ENCODE data around the gene SLC2A13.
"Not testable (repeated sequence)": the region's sequence is repeated elsewhere in the genome, so short reads cannot be mapped to it uniquely, and the experiment has no call there.

SLC2A13 gene

DNA sequence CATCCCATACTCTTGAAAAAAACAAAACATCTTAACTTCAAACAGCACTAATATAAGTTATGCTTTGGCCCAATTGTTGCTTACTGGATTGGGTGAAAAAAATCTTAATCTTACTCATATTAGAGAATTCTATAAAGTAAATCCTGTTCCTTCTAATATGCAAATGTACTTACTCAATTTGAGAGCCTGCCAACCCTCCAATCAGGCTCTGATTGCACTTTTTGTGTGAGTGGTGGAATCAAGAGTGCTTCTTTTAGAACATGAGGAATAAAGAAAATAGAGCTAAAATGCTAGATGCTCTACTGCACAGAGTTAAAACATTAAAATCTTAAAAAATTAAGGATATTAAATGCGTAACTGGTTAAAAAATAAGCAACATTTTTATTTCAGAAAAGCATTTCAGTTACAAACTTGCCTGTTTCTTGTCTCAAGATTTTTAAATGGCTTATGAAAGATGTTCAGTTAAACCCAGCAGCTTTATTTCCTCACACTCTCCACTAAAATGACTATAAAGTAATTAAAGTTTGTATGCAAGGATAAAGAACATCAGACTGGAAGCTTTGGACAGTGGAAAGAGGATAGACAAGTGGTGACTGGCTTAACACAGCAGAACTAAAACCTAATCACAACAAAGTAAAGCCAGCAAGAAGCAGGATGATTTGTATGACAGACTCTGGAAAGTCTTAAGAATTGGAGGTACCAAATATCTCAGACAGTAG lies 177.5 kb downstream of the SLC2A13 start:
- DNase-seq (ENCODE audit: low read depth in 2 of 2) = no peak

DNA sequence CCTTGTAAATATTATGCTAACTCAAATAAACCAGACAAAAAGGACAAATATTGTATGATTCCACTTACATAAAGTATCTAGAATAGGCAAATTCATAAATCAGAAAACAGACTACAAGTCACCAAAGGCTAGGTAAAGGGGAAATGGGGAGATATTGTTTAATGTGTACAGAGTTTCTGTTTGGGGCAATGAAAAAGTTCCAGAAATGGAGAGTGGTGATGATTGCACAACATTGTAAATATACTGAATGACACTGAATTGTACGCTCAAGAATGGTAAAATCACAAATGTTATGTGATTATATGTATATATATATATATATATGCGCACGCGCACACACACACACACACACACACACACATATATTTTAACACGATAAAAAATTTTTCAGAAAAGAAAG lies 182.5 kb downstream of the SLC2A13 start:
- DNase-seq (ENCODE audit: low read depth in 2 of 2) = no peak

DNA sequence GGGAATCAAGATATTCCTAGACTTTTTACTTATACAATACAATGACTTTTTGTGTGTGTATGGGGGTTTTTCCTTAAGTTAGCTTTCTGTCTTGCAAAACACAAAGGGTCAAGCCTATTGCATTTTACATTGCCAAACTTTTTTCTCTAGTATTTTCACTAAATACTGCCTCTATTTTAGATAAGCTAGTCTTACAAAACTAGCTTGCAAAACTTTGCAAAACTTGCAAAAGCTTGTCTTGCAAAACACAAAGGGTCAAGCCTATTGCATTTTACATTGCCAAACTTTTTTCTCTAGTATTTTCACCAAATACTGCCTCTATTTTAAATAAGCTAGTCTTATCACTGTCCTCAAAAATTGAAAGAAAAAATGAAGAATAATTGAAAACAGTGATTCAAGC lies 183.3 kb downstream of the SLC2A13 start:
- DNase-seq (ENCODE audit: low read depth in 2 of 2) = not testable (repeated sequence)

DNA sequence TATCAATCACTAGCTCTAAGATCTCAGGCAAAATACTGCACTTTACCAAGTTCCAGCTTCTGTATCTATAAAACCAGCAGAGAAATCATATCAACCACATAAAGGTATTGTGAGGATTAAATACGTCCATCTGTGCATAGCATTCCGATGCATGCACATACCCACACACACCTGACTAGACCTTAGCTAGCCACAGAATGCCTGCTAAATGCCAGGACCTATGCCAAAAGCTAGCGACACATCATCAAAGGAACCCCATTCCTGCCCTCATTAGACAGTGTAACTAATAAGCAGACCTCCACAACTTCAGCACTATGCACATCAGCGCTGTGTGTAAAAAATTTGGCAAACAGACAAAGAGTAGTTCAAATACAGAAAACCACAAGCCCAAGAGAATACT lies 185.2 kb downstream of the SLC2A13 start:
- DNase-seq (ENCODE audit: low read depth in 2 of 2) = no peak

DNA sequence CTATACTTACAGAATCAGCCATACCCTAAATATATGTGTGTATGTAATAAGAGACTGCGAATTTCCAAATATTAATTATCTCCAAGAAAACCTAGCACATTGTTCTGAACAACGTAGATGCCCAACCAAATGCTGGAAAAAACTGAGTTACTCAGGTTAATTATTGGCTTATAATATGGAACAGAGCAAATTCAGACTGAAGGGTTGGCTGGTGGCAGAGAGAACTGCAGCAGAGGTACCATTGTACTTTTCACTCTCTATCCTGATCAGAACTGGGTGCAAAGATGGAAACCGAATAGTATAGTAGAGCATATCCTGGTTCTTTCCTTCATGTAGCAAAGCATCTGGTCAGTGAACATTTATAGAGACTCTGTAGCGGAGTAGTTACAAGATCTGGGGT lies 185.7 kb downstream of the SLC2A13 start:
- DNase-seq (ENCODE audit: low read depth in 2 of 2) = no peak

DNA sequence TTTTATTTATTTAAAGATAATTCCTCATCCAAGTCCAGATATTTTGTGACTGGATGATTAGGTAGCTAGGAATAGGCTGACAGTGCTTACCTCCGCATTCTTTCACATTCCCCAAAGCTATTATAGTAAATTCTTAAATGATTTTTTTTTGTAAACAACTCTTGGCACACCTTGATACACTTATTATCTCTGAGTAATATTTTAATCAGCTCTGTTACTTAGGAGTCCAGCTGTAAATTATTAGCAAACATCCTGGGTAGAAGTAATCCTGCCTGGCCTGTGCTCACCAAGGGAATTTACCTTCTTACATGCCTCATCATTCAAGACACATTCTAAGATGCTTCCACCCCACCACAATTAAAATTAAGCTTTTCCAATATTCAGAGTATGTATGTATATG lies 186.1 kb downstream of the SLC2A13 start:
- DNase-seq (ENCODE audit: low read depth in 2 of 2) = no peak

DNA sequence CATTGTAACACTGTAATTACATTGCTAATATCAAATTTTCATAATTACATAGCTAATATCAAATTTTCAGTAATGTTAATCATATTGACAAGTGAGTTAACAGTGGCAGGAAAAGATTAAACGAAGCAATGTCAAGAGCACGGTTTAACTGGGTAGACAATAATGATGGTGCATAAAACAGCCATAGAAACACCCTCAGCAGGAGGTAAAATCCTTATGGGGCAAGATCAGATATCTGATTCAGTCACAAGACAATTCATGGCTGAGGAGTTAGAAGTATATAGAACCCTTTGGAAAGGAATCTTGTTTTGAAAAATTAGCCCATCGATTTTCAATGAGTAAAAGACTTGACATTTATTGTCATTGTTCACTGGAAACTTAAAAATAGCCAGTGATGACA lies 190.6 kb downstream of the SLC2A13 start:
- no peak for DNase-seq (ENCODE audit: low read depth in 2 of 2)

DNA sequence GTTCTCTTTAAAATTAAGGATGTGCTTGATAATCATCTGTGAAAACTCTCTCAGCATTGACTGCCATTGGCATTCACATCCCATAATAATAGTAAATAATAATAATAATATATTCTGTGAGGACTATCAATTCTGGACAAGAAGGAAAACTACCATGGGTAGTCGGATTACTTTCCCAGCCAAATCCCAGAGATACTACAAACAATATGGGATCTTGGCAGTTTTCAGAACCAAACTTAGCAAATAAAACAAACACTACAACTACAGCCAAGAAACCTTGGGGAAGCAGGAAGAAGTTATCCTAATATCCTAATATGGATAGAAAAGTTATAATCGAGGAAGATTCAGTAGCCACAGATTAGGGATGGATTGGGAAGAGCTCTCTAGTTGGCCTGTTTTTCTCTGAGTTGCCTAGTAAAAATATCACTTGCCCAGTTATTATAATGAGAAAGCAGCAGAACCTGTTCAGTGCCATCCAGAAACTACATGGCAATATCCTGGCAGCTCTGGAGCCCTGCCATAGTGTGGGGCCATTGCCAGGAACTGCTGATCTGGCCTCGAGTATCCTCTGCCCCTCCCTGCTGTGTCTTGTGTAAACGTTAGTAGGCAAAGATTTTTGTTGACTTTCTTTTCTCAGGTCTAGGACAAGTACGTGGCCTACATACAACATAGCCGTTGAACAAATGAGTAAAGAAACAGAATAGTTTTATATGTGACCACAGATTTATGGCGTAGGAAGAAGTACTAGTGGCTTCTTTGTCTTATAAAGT lies 193.5 kb downstream of the SLC2A13 start:
- no peak for DNase-seq (ENCODE audit: low read depth in 2 of 2)

DNA sequence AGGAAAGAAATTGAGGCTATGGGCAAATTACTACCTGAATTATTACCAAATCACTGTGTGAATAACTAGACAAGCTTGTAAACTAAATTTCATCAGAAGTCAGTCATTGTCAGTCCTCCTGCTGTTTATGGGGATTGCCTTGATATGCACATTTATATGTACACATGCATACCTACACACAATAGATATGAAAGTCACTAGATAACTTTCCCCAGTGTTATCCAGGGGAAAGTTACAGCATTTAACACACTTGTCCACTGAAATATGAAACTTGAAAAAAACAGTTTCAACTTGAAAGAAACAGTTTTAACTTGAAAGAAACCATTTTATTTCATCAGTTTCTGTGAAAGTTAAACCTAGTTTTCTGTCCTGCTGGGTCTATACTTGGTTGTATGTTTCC lies 199.6 kb downstream of the SLC2A13 start:
- DNase-seq (ENCODE audit: low read depth in 2 of 2) = no peak

DNA sequence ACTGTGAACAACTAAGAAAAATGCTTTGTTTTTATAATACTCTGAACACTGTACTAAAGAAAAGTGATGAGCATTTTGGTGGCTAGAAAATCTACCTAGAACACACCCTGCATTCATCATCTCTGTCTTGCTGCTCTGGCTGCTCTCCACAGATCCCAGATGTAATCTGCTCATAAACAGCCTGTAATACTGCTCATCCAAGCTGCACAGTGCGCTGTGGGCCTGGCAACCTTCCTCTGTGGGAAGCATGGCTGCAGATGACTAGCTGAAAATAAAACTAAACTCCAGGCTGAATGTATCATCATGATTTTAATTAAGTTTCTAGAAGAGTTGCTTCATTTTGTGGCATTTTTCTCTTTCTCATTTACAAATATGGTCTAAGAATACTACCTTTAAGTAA lies 200.7 kb downstream of the SLC2A13 start:
- no peak for DNase-seq (ENCODE audit: low read depth in 2 of 2)

DNA sequence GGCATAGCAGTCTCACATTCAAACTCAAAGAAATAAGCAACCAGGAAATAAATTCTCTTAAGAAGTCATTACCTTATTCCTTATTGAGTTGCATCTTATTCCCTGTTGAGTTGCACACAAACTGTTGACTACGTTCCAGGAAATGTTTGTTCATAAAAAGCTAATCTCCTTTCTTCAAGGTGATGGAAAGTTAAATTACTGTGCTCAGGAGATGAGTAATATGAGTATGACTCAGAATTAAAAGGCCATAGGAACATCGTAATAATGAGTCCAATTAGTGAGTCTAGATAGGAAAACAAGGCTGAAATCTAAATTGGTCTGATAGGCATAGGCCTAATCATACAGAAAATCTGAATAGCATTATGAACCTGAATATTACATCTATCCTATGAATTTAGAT lies 203.1 kb downstream of the SLC2A13 start:
- no peak for DNase-seq (ENCODE audit: low read depth in 2 of 2)

DNA sequence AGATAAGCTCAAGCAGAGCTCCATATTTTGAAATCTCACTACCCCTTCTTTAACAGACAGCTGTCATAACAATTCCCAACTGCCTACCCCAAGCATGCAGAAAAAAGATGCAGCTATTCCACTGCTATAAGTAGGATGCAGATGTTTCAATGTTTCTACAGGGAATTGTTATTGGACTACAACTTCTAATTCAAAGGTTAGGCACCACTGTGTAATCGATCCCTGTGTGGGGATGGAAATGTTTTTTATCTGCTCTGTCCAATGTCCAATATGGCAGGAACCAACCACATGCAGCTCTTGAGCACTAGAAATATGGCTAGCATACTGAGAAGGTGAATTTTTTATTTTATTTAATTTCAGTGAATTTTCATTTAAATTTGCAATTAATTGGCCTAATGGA lies 208.6 kb downstream of the SLC2A13 start:
- DNase-seq (ENCODE audit: low read depth in 2 of 2) = no peak

DNA sequence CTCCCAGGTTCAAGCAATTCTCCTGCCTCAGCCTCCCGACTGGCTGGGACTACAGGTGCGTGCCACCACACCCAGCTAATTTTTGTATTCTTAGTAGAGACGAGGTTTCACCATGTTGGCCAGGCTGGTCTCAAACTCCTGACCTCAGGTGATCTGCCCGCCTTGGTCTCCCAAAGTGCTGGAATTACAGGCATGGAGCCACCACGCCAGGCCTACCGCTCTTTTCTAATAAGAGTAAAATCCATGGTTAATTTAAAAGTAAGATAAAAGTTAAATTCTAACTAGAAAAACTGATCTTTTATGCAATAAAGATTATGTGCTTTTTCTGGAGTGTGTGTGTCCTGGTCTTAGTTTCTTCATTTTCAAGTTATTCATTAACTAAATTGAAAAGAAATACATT lies 212.5 kb downstream of the SLC2A13 start:
- not testable (repeated sequence) for DNase-seq (ENCODE audit: low read depth in 2 of 2)

DNA sequence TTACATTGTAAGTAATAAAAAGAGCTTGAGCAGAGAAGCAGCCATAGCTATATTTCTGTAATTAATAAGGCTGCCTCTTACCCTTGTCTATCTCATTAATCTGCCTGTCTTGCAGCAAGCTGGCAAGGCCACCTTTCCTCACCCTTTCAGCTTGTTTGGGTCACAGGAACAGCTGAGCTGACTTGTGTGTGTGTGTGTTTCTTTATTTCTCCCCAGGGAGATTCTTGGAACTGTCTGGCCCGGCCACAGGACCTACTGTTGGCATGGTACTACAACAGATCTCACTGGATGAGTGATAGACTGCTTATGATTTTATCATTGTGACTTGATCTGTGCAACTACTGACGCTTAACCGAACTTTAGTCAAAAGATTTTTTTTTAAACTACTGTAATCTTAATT lies 213.7 kb downstream of the SLC2A13 start:
- DNase-seq (ENCODE audit: low read depth in 2 of 2) = no peak

DNA sequence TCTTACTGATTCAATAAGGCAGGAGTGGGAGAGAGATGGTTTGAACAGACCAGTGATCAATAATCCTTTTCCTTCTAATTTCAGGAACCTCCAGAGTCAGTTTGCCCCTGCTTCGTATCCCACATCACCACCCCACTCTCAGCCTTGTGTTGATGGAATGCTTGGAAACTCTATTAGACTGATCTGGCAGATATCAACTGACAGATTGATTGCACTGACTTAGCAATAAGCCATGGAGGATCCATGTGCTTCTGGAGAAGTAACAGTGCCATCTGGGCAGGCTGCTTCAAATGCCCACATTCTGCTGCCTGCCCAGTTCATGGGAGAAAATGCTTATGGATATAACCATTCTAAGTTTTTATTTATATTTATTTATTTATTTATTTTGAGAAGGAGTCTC lies 218.0 kb downstream of the SLC2A13 start:
- no peak for DNase-seq (ENCODE audit: low read depth in 2 of 2)

DNA sequence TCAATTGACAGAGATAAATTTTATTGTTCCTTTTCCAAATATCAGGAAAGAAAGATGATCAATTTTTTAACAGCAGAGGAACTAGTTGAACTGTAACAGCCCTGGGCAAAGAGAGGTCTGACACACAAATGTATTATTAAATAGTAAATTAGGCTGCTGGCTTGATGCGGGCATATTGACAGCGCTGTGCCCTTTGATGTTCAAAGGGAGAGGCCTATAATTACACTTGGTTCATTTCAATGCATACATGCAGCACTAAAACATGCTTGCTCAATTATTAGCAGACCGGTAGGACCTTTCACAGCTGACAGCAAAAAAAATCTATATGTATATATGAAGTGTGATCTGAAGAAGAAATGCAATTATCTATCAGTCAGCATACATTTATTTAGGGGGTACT lies 219.8 kb downstream of the SLC2A13 start:
- DNase-seq (ENCODE audit: low read depth in 2 of 2) = no peak

DNA sequence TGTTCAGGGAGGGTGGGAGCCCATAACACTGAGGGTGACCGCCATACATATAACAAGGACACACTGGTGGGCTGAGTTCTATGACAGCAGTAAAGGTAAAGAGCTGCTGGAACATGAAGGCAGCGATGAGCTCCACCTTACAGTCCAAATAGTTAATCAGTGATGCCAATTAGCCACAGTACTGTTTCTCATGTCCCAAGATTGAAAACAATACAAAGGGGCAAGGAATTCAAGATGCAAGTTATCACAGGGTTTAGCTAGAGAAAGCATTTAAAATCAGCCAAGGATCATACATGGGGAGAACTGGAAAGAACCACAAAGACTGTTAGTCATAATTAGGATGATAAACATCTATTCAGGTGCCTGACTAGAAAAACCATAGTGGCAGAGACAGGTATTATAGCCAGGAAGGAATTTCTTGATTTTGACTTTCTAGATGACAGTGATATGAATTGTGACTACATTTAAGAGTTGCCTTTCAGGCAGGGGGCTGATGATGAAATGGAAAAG lies 221.2 kb downstream of the SLC2A13 start:
- no peak for DNase-seq (ENCODE audit: low read depth in 2 of 2)

DNA sequence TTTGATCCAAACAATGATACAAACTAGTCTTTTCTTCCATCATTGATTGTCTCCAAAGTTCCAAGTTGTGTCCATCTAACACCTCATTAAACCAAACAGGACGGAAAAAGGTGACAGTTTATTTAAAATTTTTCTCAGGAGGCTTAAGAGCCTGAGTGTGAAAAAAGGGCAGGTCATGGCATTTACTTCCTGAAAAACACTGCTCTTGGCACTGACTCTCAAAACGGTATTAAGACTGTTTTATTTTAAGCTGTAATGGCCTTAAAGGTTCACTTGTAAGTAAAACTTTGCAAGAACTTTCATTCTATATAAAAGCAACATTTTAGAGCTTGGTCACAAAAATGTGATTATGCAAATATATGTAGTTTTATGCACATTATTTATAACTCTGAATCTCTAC lies 222.5 kb downstream of the SLC2A13 start:
- DNase-seq (ENCODE audit: low read depth in 2 of 2) = no peak

DNA sequence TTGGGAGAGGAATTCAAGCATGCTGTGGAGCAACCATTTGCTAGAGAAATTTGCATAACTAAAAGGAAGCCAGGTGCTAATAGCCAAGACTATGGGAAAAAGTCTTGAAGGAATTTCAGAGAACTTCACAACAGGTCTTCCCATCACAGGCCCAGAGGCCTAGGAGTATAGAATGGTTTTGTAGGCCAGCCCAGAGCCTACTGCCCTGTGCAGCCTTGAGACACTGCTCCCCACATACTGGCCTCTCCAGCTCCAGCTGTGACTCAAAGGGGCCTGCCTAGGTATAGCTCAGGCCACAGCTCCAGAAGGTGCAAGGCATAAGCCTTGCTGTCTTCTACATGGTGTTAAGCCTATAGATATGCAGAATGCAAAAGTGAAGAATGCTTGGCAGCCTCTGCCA lies 227.1 kb downstream of the SLC2A13 start:
- no peak for DNase-seq (ENCODE audit: low read depth in 2 of 2)

DNA sequence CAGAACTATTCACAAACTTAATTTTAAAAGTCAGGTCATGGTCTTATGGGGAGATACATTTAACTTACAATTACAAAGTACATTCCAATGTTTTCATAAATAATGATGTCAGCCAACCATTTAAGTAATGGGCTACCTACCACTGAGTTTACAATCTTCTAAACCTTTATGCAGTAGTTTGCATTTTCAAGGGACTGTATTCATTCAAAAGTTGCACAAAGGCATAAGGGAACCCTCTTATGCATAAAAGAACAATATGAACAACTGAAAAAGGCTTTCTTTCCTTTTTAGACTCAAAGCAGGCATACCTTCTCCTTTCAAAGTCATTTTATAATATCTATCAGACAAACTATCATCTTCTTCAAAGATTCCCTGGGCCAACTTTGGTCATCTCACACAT lies 230.2 kb downstream of the SLC2A13 start:
- no peak for DNase-seq (ENCODE audit: low read depth in 2 of 2)

DNA sequence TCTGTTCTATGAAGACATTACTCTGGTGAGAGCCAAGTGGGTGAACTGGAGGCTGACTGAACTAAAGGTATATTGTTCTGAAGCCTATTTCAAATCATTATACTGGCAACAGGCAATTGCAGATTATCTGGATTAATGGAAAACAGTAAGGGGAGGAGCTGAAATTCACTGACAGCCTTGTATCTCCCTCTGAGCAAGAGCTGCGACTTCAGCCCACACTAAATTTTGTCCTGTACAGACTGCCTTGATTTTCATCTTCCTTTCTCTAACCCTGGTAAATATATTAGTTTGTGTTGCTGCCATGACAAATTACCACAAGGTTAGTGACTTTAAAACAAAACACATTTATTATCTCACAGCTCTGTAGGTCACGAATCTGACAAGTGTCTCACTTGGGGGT lies 231.1 kb downstream of the SLC2A13 start:
- DNase-seq (ENCODE audit: low read depth in 2 of 2) = no peak

DNA sequence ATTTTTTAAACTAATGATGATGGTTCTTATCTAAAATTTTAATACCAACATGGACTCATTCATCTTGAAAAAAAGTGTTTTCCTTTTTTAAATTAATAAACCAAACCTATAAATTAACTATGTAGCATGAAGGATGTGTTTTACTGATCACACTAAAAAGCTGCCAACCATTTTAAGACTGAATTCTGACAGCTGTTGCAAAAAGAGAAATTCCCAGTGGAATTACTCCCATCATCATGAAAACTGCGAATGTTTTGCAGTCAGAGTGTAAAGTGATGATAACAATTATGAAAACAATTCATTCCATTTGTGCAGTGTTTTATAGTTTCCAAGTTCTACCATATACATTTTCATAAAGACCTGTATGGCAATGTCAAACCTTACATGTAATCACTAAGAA lies 232.8 kb downstream of the SLC2A13 start:
- DNase-seq (ENCODE audit: low read depth in 2 of 2) = no peak

DNA sequence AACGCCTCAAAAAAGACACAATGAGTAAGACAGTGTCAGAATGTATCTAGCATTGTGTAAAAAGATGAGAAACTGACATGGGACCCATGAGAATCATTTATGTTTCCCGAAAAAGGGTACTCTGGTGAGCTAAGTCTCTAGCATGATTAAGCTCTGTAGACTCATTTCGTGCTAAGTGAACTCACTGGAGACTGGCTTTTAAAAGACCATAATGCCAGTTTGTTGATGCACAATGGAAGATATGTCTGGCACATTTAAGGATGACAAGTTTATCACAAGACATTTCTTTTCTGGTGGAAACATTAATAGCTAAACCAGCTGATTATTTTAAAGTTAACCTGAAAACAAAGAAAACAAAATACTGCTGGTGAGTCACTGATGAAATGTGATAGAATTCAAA lies 233.5 kb downstream of the SLC2A13 start:
- DNase-seq (ENCODE audit: low read depth in 2 of 2) = no peak

Data from stimulated activated CD4-positive, alpha-beta T cell treated with anti-CD3 and anti-CD28 coated beads, Interleukin-4, amount 100 ng/mL, for 48 hours (primary cell).